Activated T-cell treated with anti-CD3 and anti-CD28 coated beads, Interleukin-2, amount 50 U/mL, for 48 hours (primary cell): ENCODE results near the gene ZNF555.
"Not testable (repeated sequence)": the region's sequence is repeated elsewhere in the genome, so short reads cannot be mapped to it uniquely, and the experiment has no call there.

ENCODE experiments used
- DNase-seq, 2 experiments: peaks; one replicate each; pipeline ENCODE4 v3.0.0-alpha.2; 2020

Gene ZNF555

GRCh38 chr19:2872175-2872574 is 30.9 kb downstream of the ZNF555 start:
- peak; percentile 24 to 34 for DNase-seq

DNA sequence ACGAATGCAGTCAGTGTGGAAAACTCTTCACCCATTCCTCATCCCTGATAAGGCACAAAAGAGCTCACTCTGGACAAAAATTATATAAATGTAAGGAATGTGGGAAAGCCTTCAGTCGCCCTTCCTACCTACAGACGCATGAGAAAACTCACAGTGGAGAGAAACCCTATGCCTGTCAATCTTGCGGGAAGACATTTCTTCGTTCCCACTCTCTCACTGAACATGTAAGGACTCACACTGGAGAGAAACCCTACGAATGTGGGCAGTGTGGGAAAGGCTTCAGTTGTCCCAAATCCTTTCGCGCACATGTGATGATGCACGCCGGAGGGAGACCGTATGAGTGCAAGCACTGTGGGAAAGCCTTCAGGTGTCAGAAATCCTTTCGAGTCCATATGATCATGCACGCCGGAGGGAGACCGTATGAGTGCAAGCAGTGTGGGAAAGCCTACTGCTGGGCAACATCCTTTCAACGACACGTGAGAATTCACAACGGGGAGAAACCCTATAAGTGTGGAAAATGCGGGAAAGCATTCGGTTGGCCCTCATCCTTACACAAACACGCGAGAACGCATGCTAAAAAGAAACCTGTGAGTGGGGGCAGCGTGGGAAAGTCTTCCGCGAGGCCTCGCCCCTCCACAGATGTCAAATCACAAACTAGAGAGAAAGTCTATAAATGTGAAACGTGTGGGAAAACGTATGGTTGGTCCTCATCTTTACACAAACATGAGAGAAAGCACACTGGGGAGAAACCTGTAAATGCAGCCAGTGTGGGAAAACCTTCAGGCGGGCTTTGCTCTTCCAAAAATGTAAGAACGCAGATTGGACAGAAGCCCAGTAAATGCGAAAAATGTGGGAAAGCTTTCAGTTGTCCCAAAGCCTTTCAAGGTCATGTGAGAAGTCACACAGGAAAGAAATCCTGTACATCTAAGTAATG is 36.4 kb downstream of the ZNF555 start:
- no peak for DNase-seq

DNA sequence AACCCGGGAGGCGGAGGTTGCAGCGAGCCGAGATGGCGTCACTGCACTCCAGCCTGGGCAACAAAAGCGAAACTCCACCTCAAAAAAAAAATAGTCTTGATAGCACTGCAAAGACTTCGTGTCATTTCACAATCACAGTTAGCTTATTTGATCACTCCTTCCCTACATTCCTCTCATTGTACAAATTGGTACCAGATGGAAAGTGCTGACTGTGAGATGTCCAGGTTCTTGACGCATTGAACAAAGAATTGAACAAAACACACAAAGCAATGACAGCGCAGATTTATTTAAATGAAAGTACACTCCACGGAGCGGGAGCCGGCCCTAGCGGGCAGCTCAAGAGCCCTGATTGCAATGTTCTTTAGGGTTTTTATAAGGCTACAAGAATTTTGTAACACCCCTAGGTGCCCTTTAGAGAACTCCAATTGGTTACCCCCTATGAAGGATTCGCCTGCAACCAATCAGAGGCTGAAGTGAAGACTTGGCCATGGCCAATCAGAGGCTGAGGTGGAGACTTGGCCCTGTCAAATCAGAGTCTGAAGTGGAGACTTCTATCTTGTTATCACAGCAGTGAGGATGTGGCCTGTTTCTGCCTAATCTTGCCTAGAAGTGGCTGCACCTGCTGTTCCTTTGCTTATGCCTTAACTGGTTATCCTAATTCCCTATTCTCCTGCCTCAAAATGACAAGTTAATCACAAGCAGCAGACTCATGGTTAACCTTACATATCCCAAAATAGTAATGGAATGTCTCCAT is 42.6 kb downstream of the ZNF555 start:
- no peak for DNase-seq

GRCh38 chr19:2885736-2886135 is 44.5 kb downstream of the ZNF555 start:
- DNase-seq = no peak

GRCh38 chr19:2887391-2887914 is 46.2 kb downstream of the ZNF555 start:
- DNase-seq = peak; percentile 24 to 37

GRCh38 chr19:2888731-2889224 is 47.5 kb downstream of the ZNF555 start:
- peak; percentile 30 to 47 for DNase-seq

GRCh38 chr19:2890531-2890930 is 49.3 kb downstream of the ZNF555 start:
- DNase-seq = not testable (repeated sequence)

DNA sequence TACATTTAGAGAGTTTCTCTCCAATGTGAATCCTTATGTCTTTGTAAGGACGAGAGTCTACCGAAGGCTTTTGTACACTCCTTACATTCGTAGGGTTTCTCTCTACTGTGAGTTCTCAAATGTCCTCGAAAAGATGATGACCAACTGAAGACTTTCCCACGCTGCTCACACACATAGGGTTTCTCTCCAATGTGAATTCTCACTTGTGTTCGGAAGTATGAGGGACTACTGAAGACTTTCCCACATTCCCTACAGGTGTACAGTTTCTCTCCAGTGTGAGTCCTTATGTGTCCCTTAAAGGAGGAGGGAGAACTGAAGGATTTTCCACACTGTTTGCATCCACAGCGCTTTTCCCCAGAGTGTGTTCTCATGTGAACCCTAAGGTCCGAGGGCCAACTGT is 55.4 kb downstream of the ZNF555 start:
- DNase-seq = no peak

DNA sequence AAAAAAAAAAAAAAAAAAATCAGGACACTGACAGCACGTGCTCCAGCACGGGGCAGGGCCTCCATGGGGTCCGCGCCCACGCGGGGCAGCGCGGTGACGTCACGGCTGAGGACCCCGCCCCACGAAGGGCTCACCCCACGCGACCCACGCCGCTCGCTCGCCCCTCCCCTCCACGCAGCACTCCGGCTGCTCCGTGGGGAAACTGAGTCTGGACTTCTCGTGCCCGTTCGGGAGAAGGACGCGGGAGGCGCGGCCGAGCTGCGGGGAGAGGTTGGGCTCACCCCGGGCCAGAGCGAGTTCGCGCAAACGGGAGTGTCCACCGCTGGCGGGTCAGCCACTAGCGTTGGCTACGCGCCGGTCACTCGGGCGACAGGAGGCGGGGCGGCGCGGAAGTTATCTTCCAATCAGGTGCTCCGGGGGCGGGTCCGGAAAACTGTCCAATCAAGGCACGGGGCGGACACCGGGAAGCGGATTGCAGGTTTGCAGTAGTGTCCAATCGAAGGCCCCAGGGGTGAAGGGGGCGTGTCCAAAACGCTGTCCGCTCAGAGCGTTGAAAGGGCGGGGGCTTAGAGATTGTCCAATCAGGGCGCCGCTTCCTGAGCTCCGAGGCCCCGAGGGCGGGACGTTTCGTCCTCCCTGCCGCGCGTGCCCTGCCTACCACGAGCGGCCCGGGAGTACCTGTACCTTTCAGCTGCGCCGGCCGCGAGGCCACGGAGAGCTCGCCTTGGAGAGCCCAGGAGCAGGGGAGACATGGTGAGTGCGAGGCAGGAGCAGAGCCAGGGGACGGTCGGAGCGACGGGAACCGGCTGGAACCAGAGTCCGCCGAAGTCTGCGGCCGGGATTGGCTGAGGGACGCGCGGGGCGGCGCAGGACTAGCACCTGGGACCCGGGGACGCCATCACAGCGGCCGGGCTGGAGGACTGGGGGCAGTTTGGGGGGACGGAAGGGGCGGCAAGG is 59.3 kb downstream of the ZNF555 start, which contains the start of gene ZNF57:
ZNF57 (plus strand) TSS at position 633 of the 957 bp plus-strand sequence; CDS start at position 751, 118 bp downstream.
- peak; percentile 99 for DNase-seq

- DNase-seq = no peak
These were observed 61.4 kb downstream of the ZNF555 start for GRCh38 chr19:2902590-2903218.

DNA sequence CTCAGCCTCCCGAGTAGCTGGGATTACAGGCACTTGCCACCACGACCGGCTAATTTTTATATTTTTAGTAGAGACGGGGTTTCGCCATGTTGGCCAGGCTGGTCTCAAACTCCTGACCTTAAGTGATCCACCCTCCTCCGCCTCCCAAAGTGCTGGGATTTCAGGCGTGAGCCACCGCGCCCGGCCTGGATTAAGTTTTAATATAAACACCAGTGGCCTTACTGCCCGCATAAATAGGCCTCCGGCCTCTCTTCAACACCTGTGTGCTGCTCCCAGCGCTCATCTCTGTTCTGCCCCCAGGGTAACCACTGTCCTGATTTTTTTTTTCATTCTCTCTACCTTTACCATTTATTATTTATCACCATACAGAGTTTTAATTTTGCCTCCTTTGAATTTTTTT is 62.1 kb downstream of the ZNF555 start:
- not testable (repeated sequence) for DNase-seq

- no peak for DNase-seq
These were observed 64.7 kb downstream of the ZNF555 start for GRCh38 chr19:2905918-2906519.

- DNase-seq = no peak
These were observed 65.4 kb downstream of the ZNF555 start for GRCh38 chr19:2906631-2907195.
